Measurements from ENCODE around the gene SLC44A1. TPM values are rescaled to one million over a fixed set of nuclear protein-coding genes. Genes with fewer than 3 reads are reported as not detected.

Gene SLC44A1
- total RNA-seq, 1 donor: 47.8 TPM

DNA sequence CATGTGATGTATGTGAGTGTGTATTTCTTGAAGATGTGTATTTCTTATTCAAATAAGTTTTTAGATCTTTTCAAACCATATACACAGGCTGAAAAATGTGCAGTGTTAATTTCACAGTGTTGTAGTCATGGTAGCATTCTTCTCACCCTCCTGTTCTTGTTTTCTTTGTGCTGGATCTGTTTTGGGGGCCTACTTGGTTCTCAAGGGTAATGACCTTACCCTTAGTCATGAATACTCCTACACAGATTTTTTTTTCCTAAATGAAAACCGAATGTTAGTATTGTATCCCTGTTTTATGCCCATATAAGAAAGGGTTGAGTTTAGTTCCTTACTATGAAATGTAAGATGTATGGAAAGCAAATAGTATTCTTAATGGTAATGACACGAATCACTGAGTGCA lies 88.0 kb downstream of the SLC44A1 start:
- H3K79me2 ChIP-seq (ENCODE audit: insufficient read depth, low read length): peaks cover 3% of the 10 kb centered on the region
- no peaks in the 10 kb centered on the region for H4K20me1 ChIP-seq (ENCODE audit: insufficient read depth, low read length)
- DNase-seq (ENCODE audit: insufficient read length, low spot score, missing footprints): no peak
- H3K27ac ChIP-seq (ENCODE audit: low read depth, low read length): peak overlapping the region; percentile 98
- H3K4me1 ChIP-seq (ENCODE audit: insufficient read depth, low read length): peaks cover 53% of the 10 kb centered on the region
- peaks cover 9% of the 10 kb centered on the region for H3K36me3 ChIP-seq (ENCODE audit: insufficient read depth, low read length)
- H3K4me2 ChIP-seq (ENCODE audit: insufficient read depth, low read length): peak overlapping the region; percentile 56
- H3K27me3 ChIP-seq (ENCODE audit: insufficient read depth, low read length): no peaks in the 10 kb centered on the region
- no peak for TF ChIP-seq CTCF (IDR thresholded peaks at IDR 0.05; ENCODE audit: extremely low read depth, low read depth, low read length)
- H3K4me3 ChIP-seq (ENCODE audit: insufficient read depth, low read length): no peak overlapping the region
- H3K9me3 ChIP-seq (ENCODE audit: low read depth, low read length): no peaks in the 10 kb centered on the region
- no peak overlapping the region for H2AFZ ChIP-seq (ENCODE audit: low read length)

- H3K27me3 ChIP-seq (ENCODE audit: insufficient read depth, low read length): no peaks in the 10 kb centered on the region
- peak overlapping the region; percentile 56 for H3K4me2 ChIP-seq (ENCODE audit: insufficient read depth, low read length)
- peaks cover 9% of the 10 kb centered on the region for H3K36me3 ChIP-seq (ENCODE audit: insufficient read depth, low read length)
- no peak overlapping the region for H3K4me3 ChIP-seq (ENCODE audit: insufficient read depth, low read length)
- peak overlapping the region; percentile 98 for H3K27ac ChIP-seq (ENCODE audit: low read depth, low read length)
- no peaks in the 10 kb centered on the region for H3K9me3 ChIP-seq (ENCODE audit: low read depth, low read length)
- no peaks in the 10 kb centered on the region for H4K20me1 ChIP-seq (ENCODE audit: insufficient read depth, low read length)
- peak; percentile 73 for DNase-seq (ENCODE audit: insufficient read length, low spot score, missing footprints)
- H2AFZ ChIP-seq (ENCODE audit: low read length): no peak overlapping the region
- no peak for TF ChIP-seq CTCF (IDR thresholded peaks at IDR 0.05; ENCODE audit: extremely low read depth, low read depth, low read length)
- peaks cover 53% of the 10 kb centered on the region for H3K4me1 ChIP-seq (ENCODE audit: insufficient read depth, low read length)
- H3K79me2 ChIP-seq (ENCODE audit: insufficient read depth, low read length): peaks cover 3% of the 10 kb centered on the region
Measured at GRCh38 chr9:105333076-105333475, 88.6 kb downstream of the SLC44A1 start.

DNA sequence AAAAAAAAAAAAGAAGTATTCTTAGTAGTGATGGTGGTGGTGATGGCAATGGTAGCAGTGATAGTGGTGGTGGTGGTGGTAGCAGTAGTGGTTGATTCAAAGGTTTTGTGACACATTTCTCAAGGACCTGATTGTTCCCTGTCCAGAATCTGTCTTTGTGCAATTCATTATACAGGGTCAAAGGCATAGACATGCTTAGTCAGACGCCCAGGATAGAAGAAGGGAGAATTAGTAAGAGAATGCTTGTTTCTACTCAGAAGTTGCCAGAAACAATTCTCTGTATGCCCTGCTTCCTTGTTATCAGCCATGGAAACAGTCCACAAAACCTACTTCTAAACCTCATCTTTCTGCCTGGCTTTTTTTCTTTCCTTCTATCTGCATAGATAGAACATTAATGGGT lies 89.4 kb downstream of the SLC44A1 start:
- peak overlapping the region; percentile 9 for H3K4me2 ChIP-seq (ENCODE audit: insufficient read depth, low read length)
- TF ChIP-seq CTCF (IDR thresholded peaks at IDR 0.05; ENCODE audit: extremely low read depth, low read depth, low read length): no peak
- no peaks in the 10 kb centered on the region for H3K27me3 ChIP-seq (ENCODE audit: insufficient read depth, low read length)
- peak overlapping the region; percentile 6 for H2AFZ ChIP-seq (ENCODE audit: low read length)
- DNase-seq (ENCODE audit: insufficient read length, low spot score, missing footprints): no peak
- peaks cover 3% of the 10 kb centered on the region for H3K79me2 ChIP-seq (ENCODE audit: insufficient read depth, low read length)
- no peaks in the 10 kb centered on the region for H3K9me3 ChIP-seq (ENCODE audit: low read depth, low read length)
- no peaks in the 10 kb centered on the region for H4K20me1 ChIP-seq (ENCODE audit: insufficient read depth, low read length)
- no peak overlapping the region for H3K4me3 ChIP-seq (ENCODE audit: insufficient read depth, low read length)
- peaks cover 9% of the 10 kb centered on the region for H3K36me3 ChIP-seq (ENCODE audit: insufficient read depth, low read length)
- H3K4me1 ChIP-seq (ENCODE audit: insufficient read depth, low read length): peaks cover 53% of the 10 kb centered on the region
- H3K27ac ChIP-seq (ENCODE audit: low read depth, low read length): peak overlapping the region; percentile 98

- peaks cover 9% of the 10 kb centered on the region for H3K36me3 ChIP-seq (ENCODE audit: insufficient read depth, low read length)
- no peak overlapping the region for H3K27ac ChIP-seq (ENCODE audit: low read depth, low read length)
- no peaks in the 10 kb centered on the region for H3K9me3 ChIP-seq (ENCODE audit: low read depth, low read length)
- TF ChIP-seq CTCF (IDR thresholded peaks at IDR 0.05; ENCODE audit: extremely low read depth, low read depth, low read length): no peak
- H4K20me1 ChIP-seq (ENCODE audit: insufficient read depth, low read length): no peaks in the 10 kb centered on the region
- no peak overlapping the region for H3K4me2 ChIP-seq (ENCODE audit: insufficient read depth, low read length)
- peaks cover 16% of the 10 kb centered on the region for H3K4me1 ChIP-seq (ENCODE audit: insufficient read depth, low read length)
- no peak for DNase-seq (ENCODE audit: insufficient read length, low spot score, missing footprints)
- no peak overlapping the region for H3K4me3 ChIP-seq (ENCODE audit: insufficient read depth, low read length)
- H3K79me2 ChIP-seq (ENCODE audit: insufficient read depth, low read length): no peaks in the 10 kb centered on the region
- H2AFZ ChIP-seq (ENCODE audit: low read length): no peak overlapping the region
- no peaks in the 10 kb centered on the region for H3K27me3 ChIP-seq (ENCODE audit: insufficient read depth, low read length)
Measured at GRCh38 chr9:105338308-105338707, 93.9 kb downstream of the SLC44A1 start.
